A549 (cell line): ENCODE data around the gene CACNG6. TPM values are rescaled to one million over a fixed set of nuclear protein-coding genes. Genes with fewer than 3 reads are reported as not detected.

Source experiments
- BCL3 ChIP-seq: fragments of >200 bp; sonication (Bioruptor Twin); formaldehyde crosslinking; IDR thresholded peaks from 3 replicates; pipeline ENCODE4 v1.6.1; 2016
- BHLHE40 ChIP-seq: IDR thresholded peaks from 2 replicates; pipeline ENCODE4 v1.6.1; 2012; ENCODE audit warnings: low read depth, low read length, inconsistent platforms
- CBX2 ChIP-seq: fragments of 200-600 bp; sonication (generic); IDR thresholded peaks from 2 replicates; pipeline ENCODE4 v1.6.1; 2016; ENCODE audit warnings: low read depth, mild to moderate bottlenecking, borderline replicate concordance
- CBX8 ChIP-seq: fragments of 200-600 bp; sonication (generic); IDR thresholded peaks from 2 replicates; pipeline ENCODE4 v1.6.1; 2016
- CEBPB ChIP-seq, 2 experiments: fragments of >200 bp in 1 of 2; sonication (Bioruptor Twin) in 1 of 2; formaldehyde crosslinking in 1 of 2; IDR thresholded peaks; 2 replicates each; pipeline ENCODE4 v1.6.1; 2012 to 2016
- EHF ChIP-seq: fragments of 250-450 bp; sonication (Bioruptor Pico); IDR thresholded peaks from 2 replicates; pipeline ENCODE4 v1.5.0; 2020; ENCODE audit warnings: mild to moderate bottlenecking
- EHMT2 ChIP-seq: fragments of 200-600 bp; sonication (generic); IDR thresholded peaks from 2 replicates; pipeline ENCODE4 v1.6.1; 2016; ENCODE audit warnings: antibody characterized with exemption, low read depth, mild to moderate bottlenecking, moderate library complexity
- ELK1 ChIP-seq: fragments of 150-350 bp; IDR thresholded peaks from 2 replicates; pipeline ENCODE4 v1.6.1; 2014; ENCODE audit warnings: low read depth, mild to moderate bottlenecking, low read length
- ESRRA ChIP-seq: fragments of 150-350 bp; IDR thresholded peaks from 2 replicates; pipeline ENCODE4 v1.6.1; 2014; ENCODE audit warnings: mild to moderate bottlenecking, low read length, borderline replicate concordance
- HEYL ChIP-seq: fragments of 250-450 bp; sonication (Bioruptor Pico); IDR thresholded peaks from 2 replicates; pipeline ENCODE4 v1.8.0; 2021; ENCODE audit warnings: mild to moderate bottlenecking, moderate library complexity
- HMGXB4 ChIP-seq: fragments of 250-450 bp; sonication (Bioruptor Pico); IDR thresholded peaks from 2 replicates; pipeline ENCODE4 v1.5.0; 2021; ENCODE audit warnings: mild to moderate bottlenecking, moderate library complexity, borderline replicate concordance
- MAX ChIP-seq: IDR thresholded peaks from 2 replicates; pipeline ENCODE4 v1.6.1; 2012
- MAZ ChIP-seq: fragments of 150-350 bp; IDR thresholded peaks from 2 replicates; pipeline ENCODE4 v1.6.1; 2014; ENCODE audit warnings: antibody characterized with exemption, low read depth, low read length, borderline replicate concordance
- MYC ChIP-seq: IDR thresholded peaks from 2 replicates; pipeline ENCODE4 v1.6.1; 2012; ENCODE audit warnings: mild to moderate bottlenecking, inconsistent platforms, low read length, improper control_type of control experiment, borderline replicate concordance
- NR3C1 ChIP-seq: fragments of >200 bp; sonication (Bioruptor Twin); formaldehyde crosslinking; IDR thresholded peaks from 3 replicates; pipeline ENCODE4 v1.6.1; 2017
- POLR2A ChIP-seq: IDR thresholded peaks from 2 replicates; pipeline ENCODE4 v1.6.1; 2012; ENCODE audit warnings: mild to moderate bottlenecking, low read length
- POLR2AphosphoS2 ChIP-seq: conservative IDR thresholded peaks from 2 replicates; pipeline ENCODE4 v1.6.1; 2012; ENCODE audit warnings: low read length, improper control_type of control experiment, inconsistent platforms
- RAD21 ChIP-seq, 2 experiments: fragments of >200 bp in 1 of 2; sonication (Bioruptor Twin) in 1 of 2; formaldehyde crosslinking in 1 of 2; IDR thresholded peaks in 1 of 2; conservative IDR thresholded peaks in 1 of 2; 2 replicates in 1 of 2; 3 replicates in 1 of 2; pipeline ENCODE4 v1.6.1; 2012 to 2018; ENCODE audit warnings: inconsistent platforms in 1 of 2
- REST ChIP-seq: fragments of 200-600 bp; sonication (generic); IDR thresholded peaks from 2 replicates; pipeline ENCODE4 v1.6.1; 2016; ENCODE audit warnings: antibody characterized with exemption, mild to moderate bottlenecking, moderate library complexity
- RFX5 ChIP-seq: fragments of 450-650 bp; IDR thresholded peaks from 2 replicates; pipeline ENCODE4 v1.7.1; 2014; ENCODE audit warnings: antibody characterized with exemption, mild to moderate bottlenecking, moderate library complexity
- RNF2 ChIP-seq: fragments of 200-600 bp; sonication (generic); IDR thresholded peaks from 2 replicates; pipeline ENCODE4 v1.6.1; 2016; ENCODE audit warnings: low read depth, mild to moderate bottlenecking, antibody characterized with exemption, moderate library complexity, borderline replicate concordance
- polyA plus RNA-seq, 4 experiments: library from polyadenylated mRNA; depleted of rRNA in 3 of 4; stranded (reverse); fragments of >200 nt; fragmentation: RNase III in 1 of 4; extraction: RNeasy Plus Mini Kit Qiagen cat#74134 plus additional on column Dnase treatment in 1 of 4; gene quantifications; 2 replicates in 3 of 4; 3 replicates in 1 of 4; pipeline ENCODE4 v1.2.3, GENCODE V29; 2011 to 2017

Gene CACNG6
- polyA plus RNA-seq, 2 of the 4 experiments (the other 2 are of a cell fraction) = 7.3 to 16.2 TPM

- TF ChIP-seq EHMT2 (no peak), CBX2 (no peak), RAD21 (conservative IDR thresholded peaks at IDR 0.05 in 1 of 2, IDR thresholded peaks at IDR 0.05 in 1 of 2) (no peak; a peak in 1 of 5 replicates), MAX (peak; percentile 99), HMGXB4 (peak; percentile 10; the same call in 1 of the 2 replicates), BCL3 (peak; percentile 56; the same call in 1 of the 3 replicates), HEYL (CRISPR knock-in tag) (peak; percentile 88; the same call in 1 of the 2 replicates), POLR2A (peak; percentile 37), MAZ (no peak), POLR2AphosphoS2 (no peak), RNF2 (no peak), CEBPB (IDR thresholded peaks at IDR 0.05) (no peak), NR3C1 (no peak), ELK1 (no peak), EHF (CRISPR knock-in tag) (peak; percentile 95), ESRRA (no peak), REST (no peak), CBX8 (no peak), MYC (peak; percentile 50; the same call in 1 of the 2 replicates), RFX5 (no peak), BHLHE40 (no peak)
These were observed 1.6 kb upstream of the CACNG6 start (continued) for GRCh38 chr19:53989600-53990533.
